Thymus (tissue), 11 donors: ENCODE measurements around the gene ARIH2. TPM values are rescaled to one million over a fixed set of nuclear protein-coding genes. Genes with fewer than 3 reads are reported as not detected.

Source experiments
- DNase-seq, 9 donors: peaks; one replicate each; pipeline ENCODE4 v3.0.0-alpha.2; 2013; ENCODE audit warnings: low spot score in 9 of 9, low read depth in 6 of 9, missing footprints in 1 of 9
- H3K27ac ChIP-seq, 2 donors: one replicate each; pipeline ENCODE4 v1.5.1; 2013; ENCODE audit warnings: control low read depth in 1 of 2, low read depth in 1 of 2, low read length in 1 of 2, mild to moderate bottlenecking in 1 of 2, moderate library complexity in 1 of 2
- H3K27me3 ChIP-seq, 2 donors: one replicate each; pipeline ENCODE4 v1.5.1; 2013; ENCODE audit warnings: low read length in 1 of 2; ENCODE audit not compliant: control insufficient read depth in 2 of 2, insufficient read depth in 1 of 2
- H3K36me3 ChIP-seq, 2 donors: one replicate each; pipeline ENCODE4 v1.5.1; 2013; ENCODE audit warnings: low read length in 1 of 2, mild to moderate bottlenecking in 1 of 2, moderate library complexity in 1 of 2; ENCODE audit not compliant: control insufficient read depth in 2 of 2, insufficient read depth in 2 of 2
- H3K4me1 ChIP-seq, 2 donors: one replicate each; pipeline ENCODE4 v1.5.1; 2013; ENCODE audit warnings: low read length in 2 of 2; ENCODE audit not compliant: control insufficient read depth in 2 of 2, insufficient read depth in 2 of 2
- H3K4me3 ChIP-seq, 2 donors: one replicate each; pipeline ENCODE4 v1.5.1; 2013; ENCODE audit warnings: low read length in 2 of 2, control low read depth in 1 of 2, mild to moderate bottlenecking in 1 of 2
- H3K9me3 ChIP-seq, 2 donors: one replicate each; pipeline ENCODE4 v1.5.1; 2013; ENCODE audit warnings: low read length in 1 of 2, mild to moderate bottlenecking in 1 of 2; ENCODE audit not compliant: control insufficient read depth in 2 of 2, insufficient read depth in 1 of 2
- WGBS: extraction: QIAGEN DNeasy Blood & Tissue Kit; methylation state at CpG from one replicate; pipeline ENCODE4 v1.1.7; 2013; 5-methylcytosine and 5-hydroxymethylcytosine counted together
- polyA plus RNA-seq: library from polyadenylated mRNA; stranded (reverse); fragments of 200-250 nt; gene quantifications from one replicate; pipeline ENCODE4 v1.2.3, GENCODE V29; 2013
- total RNA-seq: library from RNA; stranded (reverse); fragments of 120-200 nt; gene quantifications from one replicate; pipeline ENCODE4 v1.2.4, GENCODE V29; 2013
- donor health status: healthy.

Gene ARIH2
- total and polyA plus RNA-seq, 2 donors = 51.4 to 57.8 TPM

- DNase-seq = peak in 4 of 9 donors; percentile 35 to 71 (median 54)
- peak within 1 kb of the TSS; percentile 79 to 86 for H3K27ac ChIP-seq
- under 1% methylated on average over 85 of the region's 85 CpGs for WGBS
- H3K27me3 ChIP-seq = peaks cover 0 to 10% of the 10 kb centered on the region in 2 donors
- H3K9me3 ChIP-seq = peaks cover 0 to 8% of the 10 kb centered on the region in 2 donors
- peaks cover 35 to 43% of the 10 kb centered on the region in 2 donors for H3K36me3 ChIP-seq
- H3K4me1 ChIP-seq = peaks cover 11 to 42% of the 10 kb centered on the region in 2 donors
- H3K4me3 ChIP-seq = peak within 1 kb of the TSS; percentile 56 to 78
Measured at GRCh38 chr3:49017971-49018706, 99.5 kb downstream of the ARIH2 start, which contains the start of gene DALRD3. Gene DALRD3 (minus strand): TSS chr3:49018580. CDS start chr3:49018564, 16 bp downstream.

- H3K4me3 ChIP-seq = peak overlapping the region; percentile 56 to 78
- WGBS = 3% methylated on average over 18 of the region's 18 CpGs
- DNase-seq = no peak
- peaks cover 30 to 43% of the 10 kb centered on the region in 2 donors for H3K36me3 ChIP-seq
- peaks cover 0 to 8% of the 10 kb centered on the region in 2 donors for H3K9me3 ChIP-seq
- peak overlapping the region; percentile 79 to 86 for H3K27ac ChIP-seq
- peaks cover 0 to 10% of the 10 kb centered on the region in 2 donors for H3K27me3 ChIP-seq
- H3K4me1 ChIP-seq = peaks cover 11 to 45% of the 10 kb centered on the region in 2 donors
Measured at GRCh38 chr3:49018707-49019006, 100.0 kb downstream of the ARIH2 start.

- Histone ChIP-seq H3K9me3 (peaks cover 0 to 8% of the 10 kb centered on the region in 2 donors), H3K27me3 (peaks cover 0 to 10% of the 10 kb centered on the region in 2 donors), H3K36me3 (peaks cover 30 to 43% of the 10 kb centered on the region in 2 donors), H3K4me1 (peaks cover 11 to 46% of the 10 kb centered on the region in 2 donors), H3K27ac (peak overlapping the region; percentile 25 to 100), H3K4me3 (peak overlapping the region; percentile 86 to 99)
- DNase-seq = no peak
- 52% methylated on average over 12 of the region's 12 CpGs for WGBS
Measured at GRCh38 chr3:49019941-49020329, 101.3 kb downstream of the ARIH2 start.

- Histone ChIP-seq H3K9me3 (peaks cover 0 to 8% of the 10 kb centered on the region in 2 donors), H3K36me3 (peaks cover 30 to 43% of the 10 kb centered on the region in 2 donors), H3K27me3 (peaks cover 0 to 10% of the 10 kb centered on the region in 2 donors), H3K4me1 (peaks cover 11 to 48% of the 10 kb centered on the region in 2 donors), H3K4me3 (peak overlapping the region; percentile 86 to 99), H3K27ac (peak overlapping the region; percentile 100)
- WGBS = under 1% methylated on average over 51 of the region's 51 CpGs
- peak in 3 of 9 donors; percentile 24 to 55 (median 35) for DNase-seq
Measured at GRCh38 chr3:49020330-49021212, 101.9 kb downstream of the ARIH2 start.

GRCh38 chr3:49021213-49021812 is 102.7 kb downstream of the ARIH2 start:
- Histone ChIP-seq H3K4me3 (peak overlapping the region; percentile 86 to 99), H3K4me1 (peaks cover 11 to 47% of the 10 kb centered on the region in 2 donors), H3K36me3 (peaks cover 30 to 43% of the 10 kb centered on the region in 2 donors), H3K9me3 (peaks cover 0 to 8% of the 10 kb centered on the region in 2 donors), H3K27me3 (peaks cover 0 to 10% of the 10 kb centered on the region in 2 donors), H3K27ac (peak overlapping the region; percentile 100)
- under 1% methylated on average over 60 of the region's 60 CpGs for WGBS
- peak; percentile 96 to 99 (median 99) for DNase-seq

- H3K27me3 ChIP-seq = peaks cover 0 to 10% of the 10 kb centered on the region in 2 donors
- under 1% methylated on average over 83 of the region's 83 CpGs for WGBS
- H3K9me3 ChIP-seq = peaks cover 0 to 8% of the 10 kb centered on the region in 2 donors
- peak within 1 kb of the TSS; percentile 100 for H3K27ac ChIP-seq
- peaks cover 11 to 39% of the 10 kb centered on the region in 2 donors for H3K4me1 ChIP-seq
- peak; percentile 76 to 93 (median 86) for DNase-seq
- H3K4me3 ChIP-seq = peak within 1 kb of the TSS; percentile 86 to 99
- peaks cover 34 to 45% of the 10 kb centered on the region in 2 donors for H3K36me3 ChIP-seq
Measured at GRCh38 chr3:49021813-49022687, 103.4 kb downstream of the ARIH2 start, which contains the start of gene NDUFAF3. Gene NDUFAF3 (plus strand): TSS chr3:49022121. CDS start chr3:49022145, 24 bp downstream.

- H3K27ac ChIP-seq = peak overlapping the region in 1 of 2 donors; percentile 100
- 39% methylated on average over 12 of the region's 12 CpGs for WGBS
- H3K36me3 ChIP-seq = peaks cover 34 to 50% of the 10 kb centered on the region in 2 donors
- peak overlapping the region; percentile 86 to 99 for H3K4me3 ChIP-seq
- H3K9me3 ChIP-seq = peaks cover 0 to 8% of the 10 kb centered on the region in 2 donors
- H3K27me3 ChIP-seq = peaks cover 0 to 4% of the 10 kb centered on the region in 2 donors
- DNase-seq = peak in 1 of 9 donors; percentile 12
- H3K4me1 ChIP-seq = peaks cover 11 to 35% of the 10 kb centered on the region in 2 donors
Measured at GRCh38 chr3:49022688-49023171, 104.1 kb downstream of the ARIH2 start.

GRCh38 chr3:49023775-49024174 is 105.1 kb downstream of the ARIH2 start:
- H3K9me3 ChIP-seq = peaks cover 0 to 8% of the 10 kb centered on the region in 2 donors
- no peaks in the 10 kb centered on the region for H3K27me3 ChIP-seq
- 98% methylated on average over 4 of the region's 4 CpGs for WGBS
- peaks cover 34 to 51% of the 10 kb centered on the region in 2 donors for H3K36me3 ChIP-seq
- H3K27ac ChIP-seq = no peak overlapping the region
- H3K4me3 ChIP-seq = no peak overlapping the region
- H3K4me1 ChIP-seq = peaks cover 18 to 43% of the 10 kb centered on the region in 2 donors
- DNase-seq = no peak
